Measurements from ENCODE around the gene UBAP2.

Gene UBAP2

GRCh38 chr9:33959725-33960124, 89.0 kb downstream of the UBAP2 start:
- no peak for TF ChIP-seq CTCF (IDR thresholded peaks at IDR 0.05; ENCODE audit: low read depth, low read length, missing control alignments)
- no peak overlapping the region for H3K4me3 ChIP-seq (replicated peaks; ENCODE audit: low read depth, low read length)
- no peak for DNase-seq (ENCODE audit: extremely low read depth, low read depth)

- TF ChIP-seq CTCF (IDR thresholded peaks at IDR 0.05; ENCODE audit: low read depth, low read length, missing control alignments): no peak
- H3K4me3 ChIP-seq (replicated peaks; ENCODE audit: low read depth, low read length): no peak overlapping the region
- no peak for DNase-seq (ENCODE audit: extremely low read depth, low read depth)
These were observed 92.1 kb downstream of the UBAP2 start for GRCh38 chr9:33956544-33956943.

GRCh38 chr9:33952066-33952465, 96.6 kb downstream of the UBAP2 start:
- no peak for DNase-seq (ENCODE audit: extremely low read depth, low read depth)
- no peak overlapping the region for H3K4me3 ChIP-seq (replicated peaks; ENCODE audit: low read depth, low read length)
- no peak for TF ChIP-seq CTCF (IDR thresholded peaks at IDR 0.05; ENCODE audit: low read depth, low read length, missing control alignments)

GRCh38 chr9:33950371-33950770, 98.3 kb downstream of the UBAP2 start:
- H3K4me3 ChIP-seq (replicated peaks; ENCODE audit: low read depth, low read length): no peak overlapping the region
- TF ChIP-seq CTCF (IDR thresholded peaks at IDR 0.05; ENCODE audit: low read depth, low read length, missing control alignments): no peak
- DNase-seq (ENCODE audit: extremely low read depth, low read depth): no peak

- no peak overlapping the region for H3K4me3 ChIP-seq (replicated peaks; ENCODE audit: low read depth, low read length)
- TF ChIP-seq CTCF (IDR thresholded peaks at IDR 0.05; ENCODE audit: low read depth, low read length, missing control alignments): no peak
- DNase-seq (ENCODE audit: extremely low read depth, low read depth): peak; percentile 77
These were observed 101.7 kb downstream of the UBAP2 start for GRCh38 chr9:33946779-33947535.

GRCh38 chr9:33943389-33943788, 105.3 kb downstream of the UBAP2 start:
- no peak for DNase-seq (ENCODE audit: extremely low read depth, low read depth)
- TF ChIP-seq CTCF (IDR thresholded peaks at IDR 0.05; ENCODE audit: low read depth, low read length, missing control alignments): no peak
- H3K4me3 ChIP-seq (replicated peaks; ENCODE audit: low read depth, low read length): no peak overlapping the region

Data from HFF-Myc (cell line).